ENCODE data around the gene TCF4. TPM values are rescaled to one million over a fixed set of nuclear protein-coding genes. Genes with fewer than 3 reads are reported as not detected.

The TCF4 gene
- total RNA-seq, 1 donor from 2014 or later = 175 TPM

DNA sequence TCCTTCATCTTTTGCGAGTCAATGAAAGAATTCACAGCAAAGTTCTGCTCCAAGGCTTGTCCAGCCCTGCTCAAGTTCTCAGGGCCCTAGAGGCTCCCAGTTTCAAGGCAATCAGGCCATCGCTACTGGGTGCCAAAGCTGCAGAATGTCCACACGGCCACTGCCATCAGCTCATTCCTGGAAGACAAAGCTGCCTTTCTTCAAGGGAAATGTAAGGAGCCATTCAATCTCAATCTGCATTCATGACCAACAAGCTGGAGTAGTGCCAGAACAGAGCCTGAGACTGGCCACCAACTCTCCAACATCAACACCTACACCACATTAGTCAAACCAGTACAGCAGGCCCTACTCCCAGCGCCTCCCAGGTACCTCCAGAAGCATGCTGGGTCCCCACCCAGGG lies 202.2 kb downstream of the TCF4 start:
- Mint-ChIP-seq H3K27ac (ENCODE audit: unreplicated experiment) (no peak overlapping the region), H3K27me3 (ENCODE audit: unreplicated experiment) (peaks cover 13% of the 10 kb centered on the region), H3K36me3 (ENCODE audit: low read depth, unreplicated experiment) (peaks cover 11% of the 10 kb centered on the region), H3K4me3 (ENCODE audit: unreplicated experiment) (no peak overlapping the region), H3K4me1 (ENCODE audit: unreplicated experiment) (peaks cover 46% of the 10 kb centered on the region), H3K9me3 (ENCODE audit: unreplicated experiment) (no peaks in the 10 kb centered on the region)
- DNase-seq (ENCODE audit: low spot score) = no peak
- TF ChIP-seq, protein P1, sequence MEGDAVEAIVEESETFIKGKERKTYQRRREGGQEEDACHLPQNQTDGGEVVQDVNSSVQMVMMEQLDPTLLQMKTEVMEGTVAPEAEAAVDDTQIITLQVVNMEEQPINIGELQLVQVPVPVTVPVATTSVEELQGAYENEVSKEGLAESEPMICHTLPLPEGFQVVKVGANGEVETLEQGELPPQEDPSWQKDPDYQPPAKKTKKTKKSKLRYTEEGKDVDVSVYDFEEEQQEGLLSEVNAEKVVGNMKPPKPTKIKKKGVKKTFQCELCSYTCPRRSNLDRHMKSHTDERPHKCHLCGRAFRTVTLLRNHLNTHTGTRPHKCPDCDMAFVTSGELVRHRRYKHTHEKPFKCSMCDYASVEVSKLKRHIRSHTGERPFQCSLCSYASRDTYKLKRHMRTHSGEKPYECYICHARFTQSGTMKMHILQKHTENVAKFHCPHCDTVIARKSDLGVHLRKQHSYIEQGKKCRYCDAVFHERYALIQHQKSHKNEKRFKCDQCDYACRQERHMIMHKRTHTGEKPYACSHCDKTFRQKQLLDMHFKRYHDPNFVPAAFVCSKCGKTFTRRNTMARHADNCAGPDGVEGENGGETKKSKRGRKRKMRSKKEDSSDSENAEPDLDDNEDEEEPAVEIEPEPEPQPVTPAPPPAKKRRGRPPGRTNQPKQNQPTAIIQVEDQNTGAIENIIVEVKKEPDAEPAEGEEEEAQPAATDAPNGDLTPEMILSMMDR (IDR thresholded peaks at IDR 0.05; ENCODE audit: unreplicated experiment) = no peak

DNA sequence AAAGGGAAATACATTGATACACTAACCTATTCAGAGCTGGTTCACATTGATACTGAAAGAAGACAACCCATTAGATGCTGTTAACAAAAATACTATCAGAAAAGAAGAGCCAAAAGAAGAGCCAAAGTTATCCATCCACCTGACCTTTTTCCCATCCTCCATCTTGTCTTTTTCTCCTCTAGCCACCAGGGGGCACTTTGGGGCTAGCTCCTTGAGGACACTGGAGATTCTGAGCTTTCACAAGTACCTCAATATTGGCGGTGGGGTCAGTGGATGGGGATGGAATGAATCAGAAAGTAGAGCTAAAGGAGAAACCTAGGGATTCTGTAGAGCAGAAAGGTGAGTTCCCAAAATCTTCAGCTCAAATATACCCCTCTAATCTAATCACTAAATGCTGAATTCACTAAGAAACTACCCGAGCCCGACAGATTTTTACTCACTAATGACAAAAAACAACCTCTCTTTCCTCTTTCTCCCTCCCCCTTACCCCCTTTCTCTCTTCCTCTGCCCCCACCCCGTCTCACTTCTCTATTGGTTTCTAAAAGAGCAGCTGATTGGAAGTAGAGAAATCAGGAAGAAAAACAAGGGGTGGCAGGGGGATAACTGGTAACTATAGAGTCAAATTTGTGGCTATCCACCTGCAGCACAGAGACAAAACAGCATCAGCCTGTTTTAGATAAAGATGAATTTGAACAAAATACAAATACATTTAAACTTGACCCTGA lies 203.3 kb downstream of the TCF4 start:
- Mint-ChIP-seq H3K9me3 (ENCODE audit: unreplicated experiment) (no peaks in the 10 kb centered on the region), H3K36me3 (ENCODE audit: low read depth, unreplicated experiment) (peaks cover 7% of the 10 kb centered on the region), H3K27me3 (ENCODE audit: unreplicated experiment) (peaks cover 13% of the 10 kb centered on the region), H3K4me1 (ENCODE audit: unreplicated experiment) (peaks cover 45% of the 10 kb centered on the region), H3K4me3 (ENCODE audit: unreplicated experiment) (no peak overlapping the region), H3K27ac (ENCODE audit: unreplicated experiment) (peak overlapping the region; percentile 48)
- DNase-seq (ENCODE audit: low spot score) = peak; percentile 64
- TF ChIP-seq, protein P1 (IDR thresholded peaks at IDR 0.05; ENCODE audit: unreplicated experiment) = peak; percentile 86

DNA sequence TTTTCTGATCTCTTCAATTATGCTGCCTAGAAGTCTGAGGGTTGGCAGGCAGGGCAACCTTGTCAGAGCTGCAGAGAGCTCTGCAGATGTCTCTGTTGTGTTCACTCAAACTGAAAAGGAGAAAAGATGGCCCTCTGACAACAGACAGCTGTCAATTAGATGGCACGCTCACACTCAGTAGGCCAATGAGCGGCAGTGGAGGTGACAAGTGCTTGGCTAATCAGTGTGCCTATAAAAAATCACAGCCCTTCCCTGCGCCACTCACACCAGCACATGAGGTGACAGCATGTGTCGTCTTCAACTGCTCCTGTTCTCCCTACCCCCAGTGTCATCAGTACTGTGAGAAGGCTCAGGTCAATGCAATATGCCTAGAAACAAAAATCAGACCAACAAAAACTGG lies 203.9 kb downstream of the TCF4 start:
- Mint-ChIP-seq H3K4me3 (ENCODE audit: unreplicated experiment) (no peak overlapping the region), H3K9me3 (ENCODE audit: unreplicated experiment) (no peaks in the 10 kb centered on the region), H3K27me3 (ENCODE audit: unreplicated experiment) (peaks cover 14% of the 10 kb centered on the region), H3K36me3 (ENCODE audit: low read depth, unreplicated experiment) (peaks cover 12% of the 10 kb centered on the region), H3K4me1 (ENCODE audit: unreplicated experiment) (peaks cover 39% of the 10 kb centered on the region), H3K27ac (ENCODE audit: unreplicated experiment) (peak overlapping the region; percentile 15)
- DNase-seq (ENCODE audit: low spot score) = no peak
- TF ChIP-seq, protein P1 (IDR thresholded peaks at IDR 0.05; ENCODE audit: unreplicated experiment) = no peak

DNA sequence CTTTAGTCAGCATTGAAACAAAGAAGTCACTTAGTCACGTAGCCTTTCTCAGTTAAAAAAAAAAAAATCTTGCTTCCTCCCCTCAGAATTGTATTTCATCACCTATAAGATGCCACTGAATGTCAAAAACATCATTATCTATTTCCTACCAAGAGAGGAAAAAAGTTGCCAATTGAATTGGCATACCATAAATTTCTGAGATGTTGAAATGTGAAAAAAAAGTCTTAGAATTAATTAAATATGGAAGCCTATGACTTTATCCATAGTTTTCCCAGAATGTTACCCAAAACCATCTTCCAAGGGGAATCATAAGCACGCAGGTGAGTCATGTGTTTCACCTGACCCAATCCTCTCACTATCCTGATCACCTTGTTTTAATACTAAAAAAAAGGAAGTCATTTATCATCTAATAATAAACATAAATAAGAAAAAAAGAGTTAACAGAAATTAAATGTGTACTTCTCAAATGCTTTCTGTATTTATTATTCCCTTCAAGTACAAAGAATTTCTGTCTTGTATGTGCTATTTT lies 205.7 kb downstream of the TCF4 start:
- H3K27ac Mint-ChIP-seq (ENCODE audit: unreplicated experiment) = no peak overlapping the region
- H3K4me1 Mint-ChIP-seq (ENCODE audit: unreplicated experiment) = peaks cover 30% of the 10 kb centered on the region
- peaks cover 13% of the 10 kb centered on the region for H3K36me3 Mint-ChIP-seq (ENCODE audit: low read depth, unreplicated experiment)
- H3K27me3 Mint-ChIP-seq (ENCODE audit: unreplicated experiment) = peaks cover 15% of the 10 kb centered on the region
- no peak overlapping the region for H3K4me3 Mint-ChIP-seq (ENCODE audit: unreplicated experiment)
- TF ChIP-seq, protein P1 (IDR thresholded peaks at IDR 0.05; ENCODE audit: unreplicated experiment) = no peak
- no peak for DNase-seq (ENCODE audit: low spot score)
- H3K9me3 Mint-ChIP-seq (ENCODE audit: unreplicated experiment) = no peaks in the 10 kb centered on the region

DNA sequence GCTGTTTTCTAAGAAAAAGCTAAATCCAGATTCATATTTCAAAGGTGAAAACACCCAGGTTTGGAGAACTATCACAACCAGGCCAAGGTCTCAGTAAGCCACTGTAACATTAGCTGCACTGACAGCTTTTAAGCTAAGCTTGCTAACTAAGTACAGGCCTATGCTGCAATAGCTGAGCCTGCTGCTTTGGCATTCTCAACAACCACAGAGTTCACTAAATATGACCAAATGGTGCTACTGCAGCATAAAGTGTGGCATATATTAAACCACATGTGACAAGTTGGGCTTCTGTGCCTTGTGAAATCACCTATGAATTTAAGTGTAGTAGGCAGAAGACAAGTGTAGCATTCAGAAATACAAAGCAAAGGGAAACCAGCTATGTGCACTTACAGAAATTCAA lies 206.7 kb downstream of the TCF4 start:
- no peak overlapping the region for H3K4me3 Mint-ChIP-seq (ENCODE audit: unreplicated experiment)
- TF ChIP-seq, protein P1 (IDR thresholded peaks at IDR 0.05; ENCODE audit: unreplicated experiment) = no peak
- peaks cover 13% of the 10 kb centered on the region for H3K36me3 Mint-ChIP-seq (ENCODE audit: low read depth, unreplicated experiment)
- H3K27me3 Mint-ChIP-seq (ENCODE audit: unreplicated experiment) = peaks cover 15% of the 10 kb centered on the region
- H3K4me1 Mint-ChIP-seq (ENCODE audit: unreplicated experiment) = peaks cover 24% of the 10 kb centered on the region
- no peak overlapping the region for H3K27ac Mint-ChIP-seq (ENCODE audit: unreplicated experiment)
- no peak for DNase-seq (ENCODE audit: low spot score)
- H3K9me3 Mint-ChIP-seq (ENCODE audit: unreplicated experiment) = no peaks in the 10 kb centered on the region

Data from endothelial cell (in vitro differentiated cells).